ENCODE results near the gene PPM1E. TPM values are rescaled to one million over a fixed set of nuclear protein-coding genes. Genes with fewer than 3 reads are reported as not detected.

Gene PPM1E
- total and polyA plus RNA-seq, 2 of the 8 experiments (the other 6 are each of a cell fraction or from before 2014, with no cell fraction given): 5.0 to 10.4 TPM

GRCh38 chr17:58920773-58921172 is 165.1 kb downstream of the PPM1E start:
- Histone ChIP-seq H3K4me2 (ENCODE audit: insufficient read depth in 1 of 2, low read depth in 2 of 2, low read length in 2 of 2) (no peak overlapping the region), H3K23me2 (ENCODE audit: low read depth, low read length) (no peaks in the 10 kb centered on the region), H4K5ac (ENCODE audit: insufficient read length, low read depth, low read length) (no peak overlapping the region), H3K79me1 (ENCODE audit: low read depth, low read length) (no peaks in the 10 kb centered on the region), H3K27ac (ENCODE audit: low read depth, low read length) (no peak overlapping the region), H3K36me3 (ENCODE audit: control insufficient read depth in 2 of 4, insufficient read depth in 4 of 4, low read length in 3 of 4) (no peaks in the 10 kb centered on the region), H3K4me3 (ENCODE audit: extremely low read depth in 1 of 4, insufficient read depth in 2 of 4, low read depth in 3 of 4, low read length in 4 of 4) (no peak overlapping the region), H2BK5ac (ENCODE audit: low read depth, low read length) (no peak overlapping the region), H3K56ac (replicated peaks; ENCODE audit: insufficient read length, low read depth, low read length) (no peak overlapping the region), H3K9ac (replicated peaks in 1 of 4; ENCODE audit: extremely low read depth in 1 of 4, low read depth in 3 of 4, low read length in 3 of 4) (no peak overlapping the region), H2BK12ac (ENCODE audit: low read depth, low read length) (no peak overlapping the region), H3K18ac (ENCODE audit: extremely low read depth, low read length) (no peak overlapping the region), H2AFZ (ENCODE audit: low read length) (no peak overlapping the region), H3K27me3 (replicated peaks in 1 of 4; ENCODE audit: control insufficient read depth in 3 of 4, extremely low read depth in 1 of 4, insufficient read depth in 3 of 4, low read length in 3 of 4) (no peaks in the 10 kb centered on the region), H4K8ac (ENCODE audit: extremely low read depth, insufficient read depth, low read length) (no peak overlapping the region), H3K14ac (ENCODE audit: insufficient read length) (no peak overlapping the region), H3K79me2 (ENCODE audit: control insufficient read depth in 1 of 2, insufficient read depth in 2 of 2, low read length in 2 of 2) (no peaks in the 10 kb centered on the region), H3K4ac (replicated peaks; ENCODE audit: insufficient read length, low read depth, low read length) (no peak overlapping the region), H3K9me3 (ENCODE audit: insufficient read depth in 2 of 2, low read depth in 1 of 2, low read length in 1 of 2) (no peaks in the 10 kb centered on the region), H2BK20ac (ENCODE audit: low read length) (no peak overlapping the region), H3K23ac (ENCODE audit: insufficient read length) (no peak overlapping the region), H4K20me1 (replicated peaks in 1 of 2; ENCODE audit: control insufficient read depth in 1 of 2, insufficient read depth in 2 of 2, low read length in 2 of 2) (no peaks in the 10 kb centered on the region), H4K91ac (replicated peaks; ENCODE audit: insufficient read length, low read length) (no peak overlapping the region), H2AK5ac (ENCODE audit: low read depth, low read length) (no peak overlapping the region), H2BK120ac (replicated peaks; ENCODE audit: low read depth, low read length) (no peak overlapping the region), H3K4me1 (replicated peaks in 1 of 4; ENCODE audit: control insufficient read depth in 3 of 4, insufficient read depth in 4 of 4, low read length in 3 of 4) (peaks cover 0 to 4% (median 0%) of the 10 kb centered on the region in 4 experiments; a peak in 1 of 7 replicates), H2BK15ac (ENCODE audit: low read length) (no peak overlapping the region)
- TF ChIP-seq EP300 (IDR thresholded peaks at IDR 0.05; ENCODE audit: borderline replicate concordance in 1 of 2, low read depth in 2 of 2, low read length in 2 of 2): no peak
- CTCF ChIA-PET (ENCODE audit: partially characterized antibody): no interaction called here
- FAIRE-seq (no peak), DNase-seq (ENCODE audit: low read depth in 1 of 2, low spot score in 2 of 2) (no peak)
- POLR2A ChIA-PET (ENCODE audit: partially characterized antibody): no interaction called here

Measured in H1 (cell line).